Endothelial cell of umbilical vein (primary cell): ENCODE results near the gene TPP2.

Experiments
- CTCF ChIP-seq, 2 donors: IDR thresholded peaks; 1 replicate in 1 of 2; 2 replicates in 1 of 2; pipeline ENCODE4 v1.5.1; 2011; ENCODE audit warnings: low read length in 2 of 2, mild to moderate bottlenecking in 2 of 2, moderate library complexity in 2 of 2, control low read depth in 1 of 2, inconsistent platforms in 1 of 2, low read depth in 1 of 2; ENCODE audit not compliant: insufficient read depth in 1 of 2; ENCODE audit errors: extremely low read depth in 1 of 2
- EZH2 ChIP-seq: IDR thresholded peaks from 2 replicates; pipeline ENCODE4 v1.6.1; 2012; ENCODE audit warnings: borderline replicate concordance, low read depth, mild to moderate bottlenecking, moderate library complexity, low read length, inconsistent platforms; ENCODE audit not compliant: severe bottlenecking
- FOS ChIP-seq: IDR thresholded peaks from 2 replicates; pipeline ENCODE4 v1.6.1; 2011; ENCODE audit warnings: mild to moderate bottlenecking, low read length, moderate library complexity, borderline replicate concordance; ENCODE audit not compliant: insufficient read depth
- MYC ChIP-seq: IDR thresholded peaks from one replicate; pipeline ENCODE4 v1.6.1; 2011; ENCODE audit warnings: mild to moderate bottlenecking, low read depth, low read length
- POLR2A ChIP-seq: IDR thresholded peaks from 2 replicates; pipeline ENCODE4 v1.6.1; 2012; ENCODE audit warnings: low read depth, mild to moderate bottlenecking, control low read depth, low read length
- POLR2AphosphoS5 ChIP-seq: IDR thresholded peaks from 2 replicates; pipeline ENCODE4 v1.6.1; 2012; ENCODE audit warnings: low read depth, mild to moderate bottlenecking, control low read depth, low read length, moderate library complexity; ENCODE audit not compliant: insufficient read depth

GRCh38 chr13:102564564-102564963 is 32.2 kb upstream of the TPP2 start:
- TF ChIP-seq CTCF (IDR thresholded peaks at IDR 0.05; ENCODE audit: extremely low read depth in 1 of 2, insufficient read depth in 1 of 2, low read depth in 1 of 2, low read length in 2 of 2) (no peak), POLR2A (no peak), POLR2AphosphoS5 (no peak), EZH2 (no peak), FOS (no peak), MYC (no peak)
